Measurements from ENCODE around the gene MTHFD2L. TPM values are rescaled to one million over a fixed set of nuclear protein-coding genes. Genes with fewer than 3 reads are reported as not detected.
"Not testable (repeated sequence)": the region's sequence is repeated elsewhere in the genome, so short reads cannot be mapped to it uniquely, and the experiment has no call there.

The MTHFD2L gene
- total RNA-seq, 1 donor from 2014 or later = 5.5 TPM

GRCh38 chr4:74121643-74122579 is 36.0 kb upstream of the MTHFD2L start:
- H3K4me3 ChIP-seq (ENCODE audit: low read depth, low read length) = no peak overlapping the region
- DNase-seq (ENCODE audit: low read depth) = no peak
- no peak for TF ChIP-seq CTCF (conservative IDR thresholded peaks at IDR 0.05; ENCODE audit: low read depth, low read length)

GRCh38 chr4:74123065-74123728 is 34.7 kb upstream of the MTHFD2L start:
- no peak overlapping the region for H3K4me3 ChIP-seq (ENCODE audit: low read depth, low read length)
- no peak for TF ChIP-seq CTCF (conservative IDR thresholded peaks at IDR 0.05; ENCODE audit: low read depth, low read length)
- peak; percentile 57 for DNase-seq (ENCODE audit: low read depth)

GRCh38 chr4:74125029-74125428 is 32.9 kb upstream of the MTHFD2L start:
- no peak for DNase-seq (ENCODE audit: low read depth)
- TF ChIP-seq CTCF (conservative IDR thresholded peaks at IDR 0.05; ENCODE audit: low read depth, low read length) = no peak
- H3K4me3 ChIP-seq (ENCODE audit: low read depth, low read length) = no peak overlapping the region

GRCh38 chr4:74127745-74128144 is 30.2 kb upstream of the MTHFD2L start:
- H3K4me3 ChIP-seq (ENCODE audit: low read depth, low read length) = no peak overlapping the region
- no peak for TF ChIP-seq CTCF (conservative IDR thresholded peaks at IDR 0.05; ENCODE audit: low read depth, low read length)
- no peak for DNase-seq (ENCODE audit: low read depth)

GRCh38 chr4:74130843-74131242 is 27.1 kb upstream of the MTHFD2L start:
- DNase-seq (ENCODE audit: low read depth); H3K4me3 ChIP-seq (ENCODE audit: low read depth, low read length): not testable (repeated sequence)

GRCh38 chr4:74132188-74132587 is 25.7 kb upstream of the MTHFD2L start:
- not testable (repeated sequence) for DNase-seq (ENCODE audit: low read depth); H3K4me3 ChIP-seq (ENCODE audit: low read depth, low read length)

GRCh38 chr4:74132944-74133343 is 25.0 kb upstream of the MTHFD2L start:
- TF ChIP-seq CTCF (conservative IDR thresholded peaks at IDR 0.05; ENCODE audit: low read depth, low read length) = no peak
- DNase-seq (ENCODE audit: low read depth) = no peak

More at GRCh38 chr4:74132944-74133343, 25.0 kb upstream of the MTHFD2L start:
- no peak overlapping the region for H3K4me3 ChIP-seq (ENCODE audit: low read depth, low read length)

Measured in epithelial cell of proximal tubule (primary cell).